ENCODE results near the gene ASB16. TPM values are rescaled to one million over a fixed set of nuclear protein-coding genes. Genes with fewer than 3 reads are reported as not detected.

Gene ASB16
- total and polyA plus RNA-seq, 2 donors (not counting 1 experiment from before 2014, with no cell fraction given) = not detected

- CTCF ChIA-PET = interaction anchor here (1.2 to 1.9 kb wide), 3 partner anchors 11 to 191 kb away, joined by 3 to 5 read pairs (median 4); partner anchors contain the start of gene HDAC5
Measured at GRCh38 chr17:44134752-44135568, 35.5 kb upstream of the ASB16 start.

More at GRCh38 chr17:44134752-44135568, 35.5 kb upstream of the ASB16 start:
- peaks cover 14% of the 10 kb centered on the region for H3K27me3 Mint-ChIP-seq
- Histone ChIP-seq H2AFZ (ENCODE audit: insufficient read depth, low read depth, low read length, poor library complexity, severe bottlenecking) (no peak overlapping the region), H3K79me2 (ENCODE audit: control insufficient read depth, insufficient read depth, low read length) (no peaks in the 10 kb centered on the region), H3K4me3 (ENCODE audit: control extremely low read depth in 1 of 5, extremely low read depth in 1 of 5, insufficient read depth in 1 of 5, low read depth in 2 of 5, low read length in 4 of 5) (no peak overlapping the region), H3K27ac (ENCODE audit: low read length in 2 of 2) (no peak overlapping the region), H3K36me3 (replicated peaks in 1 of 2; ENCODE audit: control extremely low read depth in 1 of 2, control insufficient read depth in 1 of 2, extremely low read depth in 1 of 2, insufficient read depth in 2 of 2, low read length in 1 of 2) (no peaks in the 10 kb centered on the region), H4K20me1 (ENCODE audit: control insufficient read depth, insufficient read depth, low read length, poor library complexity, severe bottlenecking) (no peaks in the 10 kb centered on the region), H3K27me3 (replicated peaks in 1 of 4; ENCODE audit: control extremely low read depth in 1 of 4, control insufficient read depth in 3 of 4, insufficient read depth in 4 of 4, low read length in 3 of 4) (peaks cover 0 to 20% (median 3%) of the 10 kb centered on the region in 4 experiments), H3K4me1 (ENCODE audit: control insufficient read depth in 2 of 2, insufficient read depth in 2 of 2, low read length in 2 of 2) (no peaks in the 10 kb centered on the region), H3K4me2 (replicated peaks; ENCODE audit: low read depth, low read length, poor library complexity, severe bottlenecking) (no peak overlapping the region), H3K9me3 (ENCODE audit: control extremely low read depth in 1 of 3, control insufficient read depth in 2 of 3, insufficient read depth in 1 of 3, low read length in 2 of 3) (no peaks in the 10 kb centered on the region), H3K9ac (ENCODE audit: low read length) (no peak overlapping the region)
- no peaks in the 10 kb centered on the region for H3K9me3 Mint-ChIP-seq (ENCODE audit: insufficient read depth)
- intact Hi-C loops (cut with micrococcal nuclease) = no loop called here
- H3K27ac Mint-ChIP-seq = no peak overlapping the region
- no peak for ATAC-seq (ENCODE audit: low read depth)
- TF ChIP-seq EZH2 (IDR thresholded peaks at IDR 0.05; ENCODE audit: borderline replicate concordance, insufficient read depth, low read depth, low read length, poor library complexity, severe bottlenecking) (no peak), CTCF (IDR thresholded peaks at IDR 0.05) (no peak)
- no peak for DNase-seq
- POLR2A ChIA-PET = interaction anchor here (0.6 kb wide), 2 partner anchors 9 to 48 kb away, joined by 4 to 8 read pairs; no protein-coding TSS in a partner anchor
- no peak overlapping the region for H3K4me3 Mint-ChIP-seq
- peaks cover 2% of the 10 kb centered on the region for H3K4me1 Mint-ChIP-seq
- WGBS (ENCODE audit: insufficient coverage) = 93% methylated on average over 8 of the region's 9 CpGs

Measured in B cell (primary cell).